NCI-H1694 (cell line): ENCODE measurements around the gene DENND4C.
"Not testable (repeated sequence)": the region's sequence is repeated elsewhere in the genome, so short reads cannot be mapped to it uniquely, and the experiment has no call there.

Experiments
- DNase-seq: peaks from one replicate; lab custom pipeline; 2025; lab: John Stamatoyannopoulos, UW

The DENND4C gene

DNA sequence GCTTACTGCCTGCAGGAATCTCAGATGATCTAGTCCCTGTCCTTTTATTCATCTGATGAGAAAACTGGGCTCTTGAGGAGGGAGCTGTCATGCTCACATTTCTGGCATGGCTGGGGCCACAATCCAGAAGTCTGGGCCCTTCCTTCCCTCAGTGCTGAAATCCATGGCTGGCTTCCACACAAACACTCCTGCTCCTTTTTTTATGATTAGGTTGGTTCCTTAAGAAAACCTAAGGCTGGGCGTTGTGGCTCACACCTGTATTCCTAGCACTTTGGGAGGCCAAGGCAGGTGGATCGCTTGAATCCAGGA is 179.7 kb downstream of the DENND4C start:
- DNase-seq = no peak

DNA sequence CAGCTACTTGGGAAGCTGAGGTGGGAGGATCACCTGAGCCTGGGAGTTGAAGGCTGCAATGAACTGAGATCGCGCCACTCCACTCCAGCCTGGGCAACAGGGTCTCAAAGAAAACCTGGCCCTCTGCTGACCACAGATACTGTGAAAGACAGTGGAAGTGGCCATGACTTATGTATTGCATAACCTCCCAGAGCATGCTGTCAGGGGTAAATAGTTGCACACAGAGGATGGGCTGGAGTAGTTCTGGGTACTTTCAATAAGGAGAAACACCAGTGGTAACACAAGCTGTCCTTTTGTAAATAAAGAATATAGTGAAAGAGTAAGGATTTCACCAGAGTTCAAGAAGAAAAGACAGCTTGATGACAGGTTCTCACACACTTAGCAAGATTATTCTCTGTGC is 180.1 kb downstream of the DENND4C start:
- no peak for DNase-seq

DNA sequence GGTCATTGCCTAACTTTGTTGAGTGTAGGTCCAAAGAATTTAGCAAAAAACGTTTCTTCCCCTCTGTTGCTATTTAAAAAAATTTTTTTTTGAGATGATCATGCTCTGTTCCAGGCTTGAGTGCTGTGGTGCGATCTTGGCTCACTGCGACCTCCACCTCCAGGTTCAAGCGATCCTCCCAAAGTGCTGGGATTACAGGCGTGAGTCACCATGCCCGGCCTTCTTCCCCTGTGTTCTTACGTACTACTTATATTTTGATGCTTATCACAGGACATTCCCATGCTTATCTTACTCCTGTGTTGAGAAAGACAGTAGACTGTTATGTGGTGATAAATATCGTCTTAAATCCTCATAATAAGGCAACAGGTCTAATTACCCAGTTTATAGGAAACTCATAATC is 180.8 kb downstream of the DENND4C start:
- no peak for DNase-seq

DNA sequence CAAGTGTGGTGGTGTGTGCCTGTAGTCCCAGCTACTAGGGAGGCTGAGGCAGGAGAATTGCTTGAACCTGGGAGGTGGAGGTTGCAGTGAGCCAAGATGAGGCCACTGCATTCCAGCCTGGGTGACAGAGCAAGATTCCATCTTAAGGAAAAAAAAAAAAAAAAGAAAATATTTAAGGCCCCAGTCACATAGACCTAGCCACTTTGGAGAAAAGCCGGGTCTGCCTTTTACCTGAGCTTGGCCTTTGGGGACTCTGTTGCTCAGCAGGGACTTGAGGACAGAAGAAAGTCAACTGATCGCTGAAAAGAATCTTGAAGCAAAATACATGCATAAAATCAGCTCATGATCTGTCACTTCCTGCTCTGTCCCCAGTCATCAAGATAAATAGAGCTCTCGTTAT is 183.0 kb downstream of the DENND4C start:
- DNase-seq = not testable (repeated sequence)

DNA sequence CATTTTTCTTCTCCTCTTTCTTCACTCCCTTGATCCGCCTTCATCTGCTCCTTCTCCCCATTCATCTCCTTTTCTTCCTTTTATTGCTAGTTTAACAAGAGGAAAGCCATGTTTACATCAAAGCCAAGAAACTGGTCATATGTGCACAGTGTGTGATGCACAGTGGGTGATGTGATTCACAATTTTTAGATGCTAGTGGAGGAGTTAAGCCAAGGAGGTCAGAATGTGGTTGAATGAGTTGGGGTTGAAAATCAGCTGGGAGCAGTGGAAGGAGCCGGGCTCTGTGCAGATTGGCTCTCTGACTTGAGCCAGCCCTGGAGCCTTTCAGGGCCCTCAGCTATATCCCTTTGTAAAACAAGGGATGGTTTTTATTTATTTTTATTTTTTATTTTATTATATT is 185.7 kb downstream of the DENND4C start:
- no peak for DNase-seq

DNA sequence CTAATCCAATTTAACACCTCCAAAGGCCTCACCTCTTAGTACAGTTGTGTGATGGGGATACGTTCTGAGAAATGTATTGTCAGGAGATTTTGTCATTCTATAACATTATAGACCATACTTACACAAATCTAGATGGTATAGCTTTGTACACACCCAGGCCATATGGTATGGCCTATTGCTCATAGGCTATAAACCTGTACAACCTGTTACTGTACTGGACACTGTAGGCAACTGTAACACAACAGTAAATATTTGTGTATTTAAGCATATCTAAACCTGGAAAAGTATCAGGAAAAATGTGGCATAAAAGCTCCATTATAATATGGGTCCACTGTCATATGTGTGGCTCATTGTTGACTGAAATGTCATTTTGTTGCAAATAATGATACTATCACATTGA is 190.4 kb downstream of the DENND4C start:
- no peak for DNase-seq
